Spleen (tissue), 11 donors: ENCODE results near the gene S100A4. TPM values are rescaled to one million over a fixed set of nuclear protein-coding genes. Genes with fewer than 3 reads are reported as not detected.
A peak's percentile ranks its signal among the peaks of the same experiment; 100 is the strongest.

Experiments used
- DNase-seq: peaks from one replicate; pipeline ENCODE4 v3.0.0-alpha.2; 2020
- H3K27ac ChIP-seq, 8 donors: fragments of 200-600 bp; sonication (generic) in 7 of 8; 1 replicate in 4 of 8; 2 replicates in 4 of 8; pipeline versions ENCODE4 v1.5.0 to v1.8.0; 2016 to 2021; ENCODE audit warnings: inconsistent platforms in 4 of 8, mild to moderate bottlenecking in 4 of 8, moderate library complexity in 1 of 8
- H3K27me3 ChIP-seq, 7 donors: fragments of 200-600 bp; sonication (generic) in 6 of 7; replicated peaks in 1 of 7; 1 replicate in 4 of 7; 2 replicates in 3 of 7; pipeline versions ENCODE4 v1.5.0 to v1.8.0; 2016 to 2021; ENCODE audit warnings: inconsistent platforms in 3 of 7, mild to moderate bottlenecking in 1 of 7
- H3K36me3 ChIP-seq, 6 donors: fragments of 200-600 bp; sonication (generic) in 5 of 6; 1 replicate in 4 of 6; 2 replicates in 2 of 6; pipeline versions ENCODE4 v1.5.0 to v1.8.0; 2016 to 2021; ENCODE audit warnings: inconsistent platforms in 2 of 6
- H3K4me1 ChIP-seq, 6 donors: fragments of 200-600 bp; sonication (generic) in 5 of 6; 1 replicate in 3 of 6; 2 replicates in 3 of 6; pipeline versions ENCODE4 v1.5.0 to v1.8.0; 2016 to 2021; ENCODE audit warnings: inconsistent platforms in 3 of 6
- H3K4me3 ChIP-seq, 8 donors: fragments of 200-600 bp; sonication (generic) in 7 of 8; 1 replicate in 4 of 8; 2 replicates in 4 of 8; pipeline versions ENCODE4 v1.5.0 to v1.8.0; 2016 to 2021; ENCODE audit warnings: inconsistent platforms in 4 of 8, mild to moderate bottlenecking in 4 of 8, moderate library complexity in 2 of 8
- H3K9me3 ChIP-seq, 8 donors: fragments of 200-600 bp; sonication (generic) in 7 of 8; 1 replicate in 4 of 8; 2 replicates in 4 of 8; pipeline versions ENCODE4 v1.5.0 to v1.8.0; 2016 to 2021; ENCODE audit warnings: inconsistent platforms in 4 of 8
- CTCF ChIP-seq, 11 experiments: fragments of 200-600 bp in 7 of 11; fragments of 450-650 bp in 4 of 11; sonication (generic) in 4 of 11; IDR thresholded peaks in 8 of 11; conservative IDR thresholded peaks in 3 of 11; 1 replicate in 7 of 11; 2 replicates in 4 of 11; pipeline versions ENCODE4 v1.4.0 to v1.8.0; 2016 to 2021; ENCODE audit warnings: antibody characterized with exemption in 11 of 11, inconsistent platforms in 4 of 11, mild to moderate bottlenecking in 1 of 11
- POLR2A ChIP-seq, 3 donors: fragments of 450-650 bp; IDR thresholded peaks; one replicate each; pipeline ENCODE4 v1.5.1; 2017; ENCODE audit warnings: antibody characterized with exemption in 3 of 3, mild to moderate bottlenecking in 1 of 3
- POLR2AphosphoS5 ChIP-seq, 3 donors: sonication (generic); formaldehyde crosslinking; IDR thresholded peaks; one replicate each; pipeline ENCODE4 v1.5.1; 2017; ENCODE audit warnings: antibody characterized with exemption in 3 of 3
- WGBS, 5 donors: extraction: QIAGEN DNeasy Blood & Tissue Kit in 3 of 5; methylation state at CpG; one replicate each; pipeline versions ENCODE4 v1.1.5 to v1.1.7; 2013 to 2018; 5-methylcytosine and 5-hydroxymethylcytosine counted together
- intact Hi-C: fragments of 100-400 bp; cut with DNase I; formaldehyde crosslinking; loops from one replicate; pipeline ENCODE4 v1.15.0; 2023; ENCODE audit warnings: low total_unique reads
- polyA plus RNA-seq, 3 donors: library from polyadenylated mRNA; stranded (reverse); fragments of 200-250 nt; gene quantifications; one replicate each; pipeline ENCODE4 v1.2.1, GENCODE V29; 2013
- total RNA-seq, 7 donors: library from RNA; depleted of rRNA in 3 of 7; stranded (reverse); fragments of >200 nt in 3 of 7; fragmentation: NEBNext Ultra II Directional in 4 of 7; extraction: Animal tissue kit (Norgen Biotek cat#: 25700) in 4 of 7; gene quantifications; one replicate each; pipeline versions ENCODE4 v1.1.0 to v1.2.1, GENCODE V29; 2016 to 2021
- donor health status: healthy with polysubstance abuse.
- donor health status: DM: no; HTN: no; CAD: no; lungs with moderate emphysema.
- donor health status: DM: no; HTN: no; CAD: no.
- donor health status: Bipolar disorder and iron deficiency.
- donor health status: healthy.
- donor health status: DM: no; HTN: no; CAD: no.
- donor health status: DM: yes; HTN: yes; CAD: no.

Gene S100A4
- total and polyA plus RNA-seq, 10 donors: 161 to 755 (median 321) TPM

DNA sequence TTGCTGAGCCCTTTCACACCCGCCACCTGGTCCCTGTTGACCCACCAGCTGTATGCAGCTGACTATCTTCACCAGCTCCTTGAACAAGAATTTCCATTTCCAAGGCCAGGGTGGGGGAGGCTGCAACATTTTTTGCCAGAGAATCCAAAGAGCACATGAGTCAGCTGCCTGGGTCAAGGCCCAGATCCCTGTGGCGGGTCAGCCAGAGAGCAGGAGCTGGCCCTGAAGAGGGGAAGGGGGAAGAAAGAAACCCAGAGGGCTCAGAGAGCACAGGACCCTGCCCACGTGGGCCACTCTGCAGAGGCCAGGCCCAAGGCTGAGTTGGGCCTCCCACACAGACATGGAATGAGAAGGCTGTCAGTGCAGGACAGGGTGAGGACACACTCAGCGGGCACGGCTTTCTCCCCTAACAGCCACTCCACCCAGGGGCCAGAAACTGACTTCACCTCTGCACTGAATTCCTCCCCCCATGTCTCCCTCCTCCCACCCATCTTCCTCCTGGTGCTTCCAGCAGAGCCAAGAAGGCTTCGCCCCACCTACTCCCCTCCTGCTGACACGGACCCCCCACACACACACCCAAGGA lies 38.7 kb downstream of the S100A4 start:
- intact Hi-C loops: no loop called here
- Histone ChIP-seq H3K4me1 (peaks cover 0 to 11% (median 7%) of the 10 kb centered on the region in 6 donors), H3K27ac (peak overlapping the region in 6 of 8 donors; percentile 13 to 63 (median 46)), H3K4me3 (no peak overlapping the region), H3K9me3 (no peaks in the 10 kb centered on the region), H3K36me3 (no peaks in the 10 kb centered on the region), H3K27me3 (no peaks in the 10 kb centered on the region)
- 57 to 84% (median 72%) methylated on average over 6 to 7 of the region's 7 CpGs for WGBS, 5 donors
- no peak for DNase-seq
- no peak for TF ChIP-seq POLR2A (IDR thresholded peaks at IDR 0.05)
- TF ChIP-seq POLR2AphosphoS5 (IDR thresholded peaks at IDR 0.05): peak; percentile 62 to 83 (median 75)

DNA sequence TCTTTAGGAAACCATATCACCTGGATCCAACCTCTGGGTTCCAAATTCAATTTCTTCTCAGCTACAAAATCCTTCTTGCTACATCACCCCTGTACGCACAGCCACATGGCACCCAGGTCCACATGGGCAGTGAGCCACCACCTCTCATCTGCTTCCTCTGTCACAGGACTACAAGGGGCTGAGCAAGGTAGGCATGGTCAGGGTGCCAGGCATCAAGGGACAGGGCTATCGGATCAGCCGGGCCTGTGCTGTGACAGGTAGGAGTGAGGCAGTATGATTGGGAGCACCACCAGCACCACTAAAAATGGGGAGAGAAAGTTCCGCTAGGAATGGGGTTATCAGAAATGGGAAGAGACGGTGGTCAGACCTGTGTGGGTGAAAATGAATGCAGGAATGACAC lies 39.2 kb downstream of the S100A4 start:
- H3K36me3 ChIP-seq: no peaks in the 10 kb centered on the region
- 84 to 92% (median 89%) methylated on average over 5 of the region's 5 CpGs for WGBS, 5 donors
- H3K27ac ChIP-seq: peak overlapping the region in 4 of 8 donors; percentile 13 to 49 (median 30)
- H3K27me3 ChIP-seq: no peaks in the 10 kb centered on the region
- H3K4me3 ChIP-seq: no peak overlapping the region
- no peak for DNase-seq
- intact Hi-C loops: no loop called here
- H3K9me3 ChIP-seq: no peaks in the 10 kb centered on the region
- no peak for TF ChIP-seq POLR2AphosphoS5 (IDR thresholded peaks at IDR 0.05)
- no peak for TF ChIP-seq CTCF (IDR thresholded peaks at IDR 0.05 in 8 of 11, conservative IDR thresholded peaks at IDR 0.05 in 3 of 11)
- no peak for TF ChIP-seq POLR2A (IDR thresholded peaks at IDR 0.05)
- peaks cover 0 to 9% (median 7%) of the 10 kb centered on the region in 6 donors for H3K4me1 ChIP-seq

GRCh38 chr1:153505576-153505975 lies 40.0 kb downstream of the S100A4 start:
- no peak for DNase-seq
- intact Hi-C loops: no loop called here
- no peaks in the 10 kb centered on the region for H3K36me3 ChIP-seq
- H3K27ac ChIP-seq: no peak overlapping the region
- no peaks in the 10 kb centered on the region for H3K9me3 ChIP-seq
- 78 to 100% (median 88%) methylated on average over 1 of the region's 1 CpG for whole genome bisulfite sequencing, 5 donors
- peaks cover 0 to 1% (median 0%) of the 10 kb centered on the region in 6 donors for H3K4me1 ChIP-seq
- TF ChIP-seq POLR2A (IDR thresholded peaks at IDR 0.05): no peak
- no peak for TF ChIP-seq POLR2AphosphoS5 (IDR thresholded peaks at IDR 0.05)
- no peak for TF ChIP-seq CTCF (IDR thresholded peaks at IDR 0.05 in 8 of 11, conservative IDR thresholded peaks at IDR 0.05 in 3 of 11)
- H3K27me3 ChIP-seq: no peaks in the 10 kb centered on the region
- H3K4me3 ChIP-seq: no peak overlapping the region

DNA sequence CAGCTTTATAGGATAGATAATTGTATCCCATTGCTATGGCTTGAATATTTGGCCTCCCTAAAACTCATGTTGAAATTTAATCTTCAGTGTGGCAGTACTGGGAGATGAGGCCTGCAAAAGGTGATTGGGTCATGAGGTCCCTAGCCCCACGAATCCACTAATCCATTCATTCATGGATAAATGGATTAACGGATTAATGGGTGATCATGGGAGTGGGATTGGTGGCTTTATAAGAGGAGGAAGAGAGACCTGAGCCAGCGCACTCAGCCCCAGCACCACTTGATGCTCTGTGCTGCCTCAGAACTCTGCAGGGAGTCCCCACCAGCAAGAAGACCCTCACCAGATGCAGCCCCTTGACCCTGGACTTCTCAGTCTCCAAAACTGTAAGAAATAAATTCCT lies 41.8 kb downstream of the S100A4 start:
- Histone ChIP-seq H3K27ac (no peak overlapping the region), H3K36me3 (no peaks in the 10 kb centered on the region), H3K9me3 (no peaks in the 10 kb centered on the region), H3K4me3 (no peak overlapping the region), H3K27me3 (peaks cover 0 to 5% (median 0%) of the 10 kb centered on the region in 7 donors), H3K4me1 (no peaks in the 10 kb centered on the region)
- TF ChIP-seq POLR2AphosphoS5 (IDR thresholded peaks at IDR 0.05): no peak
- TF ChIP-seq CTCF (IDR thresholded peaks at IDR 0.05 in 8 of 11, conservative IDR thresholded peaks at IDR 0.05 in 3 of 11): no peak
- TF ChIP-seq POLR2A (IDR thresholded peaks at IDR 0.05): no peak
- WGBS, 5 donors: 63 to 83% (median 76%) methylated on average over 3 of the region's 3 CpGs
- intact Hi-C loops: no loop called here
- no peak for DNase-seq
